Neural cell (in vitro differentiated cells): ENCODE data around the gene BRSK2.

Experiments used
- CTCF ChIP-seq: fragments of 450-650 bp; IDR thresholded peaks from 2 replicates; pipeline ENCODE4 v1.5.1; 2014; ENCODE audit warnings: antibody characterized with exemption, mild to moderate bottlenecking, moderate library complexity; ENCODE audit not compliant: poor library complexity, severe bottlenecking
- EP300 ChIP-seq: fragments of 450-650 bp; conservative IDR thresholded peaks from 2 replicates; pipeline ENCODE4 v1.6.1; 2014; ENCODE audit warnings: antibody characterized with exemption, mild to moderate bottlenecking, moderate library complexity; ENCODE audit not compliant: poor library complexity, severe bottlenecking
- EZH2 ChIP-seq: fragments of 200-600, 300-800 bp; shearing (Covaris generic), sonication (generic); IDR thresholded peaks from 2 replicates; pipeline ENCODE4 v1.6.1; 2014; ENCODE audit warnings: antibody characterized with exemption, low read length, borderline replicate concordance, mild to moderate bottlenecking; ENCODE audit not compliant: insufficient read depth, poor library complexity, severe bottlenecking
- MXI1 ChIP-seq: fragments of 450-650 bp; conservative IDR thresholded peaks from 2 replicates; pipeline ENCODE4 v1.6.1; 2014; ENCODE audit warnings: antibody characterized with exemption, mild to moderate bottlenecking; ENCODE audit not compliant: poor library complexity, severe bottlenecking
- POLR2AphosphoS5 ChIP-seq: IDR thresholded peaks from 2 replicates; pipeline ENCODE4 v1.6.1; 2012
- RAD21 ChIP-seq: fragments of 450-650 bp; conservative IDR thresholded peaks from 2 replicates; pipeline ENCODE4 v1.6.1; 2014; ENCODE audit warnings: antibody characterized with exemption, mild to moderate bottlenecking, moderate library complexity
- REST ChIP-seq: IDR thresholded peaks from 2 replicates; pipeline ENCODE4 v1.6.1; 2012; ENCODE audit warnings: borderline replicate concordance
- TAF1 ChIP-seq: IDR thresholded peaks from 2 replicates; pipeline ENCODE4 v1.6.1; 2012; ENCODE audit warnings: low read depth

GRCh38 chr11:1469911-1470680 is 80.4 kb downstream of the BRSK2 start:
- TF ChIP-seq CTCF = no peak
- TF ChIP-seq EZH2 = no peak
- TF ChIP-seq RAD21 = no peak
- no peak for TF ChIP-seq REST
- no peak for TF ChIP-seq EP300
- no peak for TF ChIP-seq TAF1
- no peak for TF ChIP-seq POLR2AphosphoS5
- no peak for TF ChIP-seq MXI1
